ENCODE results near the gene UNC119. TPM values are rescaled to one million over a fixed set of nuclear protein-coding genes. Genes with fewer than 3 reads are reported as not detected.
"Not testable (repeated sequence)": the region's sequence is repeated elsewhere in the genome, so short reads cannot be mapped to it uniquely, and the experiment has no call there.

Gene UNC119
- polyA plus RNA-seq, 3 donors = 12.5 to 16.6 (median 15.0) TPM

GRCh38 chr17:28528327-28529012, 24.0 kb downstream of the UNC119 start:
- 73 to 88% (median 78%) methylated on average over 9 of the region's 9 CpGs for WGBS, 3 donors
- H3K27ac ChIP-seq (ENCODE audit: low read depth, low read length) = no peak overlapping the region

GRCh38 chr17:28527859-28528258, 24.6 kb downstream of the UNC119 start:
- no peak overlapping the region for H3K27ac ChIP-seq (ENCODE audit: low read depth, low read length)
- WGBS, 3 donors = 24 to 96% (median 86%) methylated on average over 2 of the region's 2 CpGs

DNA sequence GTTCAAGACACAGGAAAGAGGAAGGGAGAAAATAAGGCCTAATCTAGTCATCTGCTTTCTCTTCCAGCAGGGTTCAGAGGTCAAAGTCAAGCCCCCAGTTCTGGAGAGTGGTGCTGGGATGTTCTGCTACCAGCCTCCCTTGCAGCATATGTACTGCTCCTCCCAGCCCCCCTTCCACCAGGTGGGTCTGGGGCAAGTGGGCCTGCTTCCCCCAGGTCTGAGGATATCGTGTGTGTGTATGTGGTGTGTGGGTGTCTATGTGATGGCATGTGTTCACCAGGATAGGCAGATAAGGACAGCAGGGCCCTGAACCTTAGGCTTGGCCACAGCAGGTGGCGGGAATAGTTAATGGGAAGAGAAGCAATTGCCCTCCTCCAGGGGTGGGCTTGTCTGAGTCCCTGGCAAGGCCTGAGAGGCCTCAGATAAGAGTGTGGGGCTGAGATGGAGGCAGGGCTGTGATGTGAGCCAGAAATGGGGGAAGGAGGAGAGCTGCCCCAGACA, 25.2 kb downstream of the UNC119 start:
- WGBS, 3 donors = 89 to 94% (median 93%) methylated on average over 2 of the region's 2 CpGs
- H3K27ac ChIP-seq (ENCODE audit: low read depth, low read length) = no peak overlapping the region

GRCh38 chr17:28526381-28526780, 26.0 kb downstream of the UNC119 start:
- WGBS, 3 donors = 52 to 77% (median 75%) methylated on average over 8 of the region's 8 CpGs
- no peak overlapping the region for H3K27ac ChIP-seq (ENCODE audit: low read depth, low read length)

- no peak overlapping the region for H3K27ac ChIP-seq (ENCODE audit: low read depth, low read length)
- WGBS, 3 donors = 85 to 88% (median 86%) methylated on average over 25 of the region's 25 CpGs
Measured at GRCh38 chr17:28524476-28525424, 27.7 kb downstream of the UNC119 start.

- no peak overlapping the region for H3K27ac ChIP-seq (ENCODE audit: low read depth, low read length)
- WGBS, 3 donors = 88 to 90% (median 88%) methylated on average over 15 of the region's 15 CpGs
Measured at GRCh38 chr17:28523876-28524275, 28.5 kb downstream of the UNC119 start.

- 79 to 90% (median 87%) methylated on average over 6 of the region's 6 CpGs for WGBS, 3 donors
Measured at GRCh38 chr17:28523186-28523585, 29.2 kb downstream of the UNC119 start.

DNA sequence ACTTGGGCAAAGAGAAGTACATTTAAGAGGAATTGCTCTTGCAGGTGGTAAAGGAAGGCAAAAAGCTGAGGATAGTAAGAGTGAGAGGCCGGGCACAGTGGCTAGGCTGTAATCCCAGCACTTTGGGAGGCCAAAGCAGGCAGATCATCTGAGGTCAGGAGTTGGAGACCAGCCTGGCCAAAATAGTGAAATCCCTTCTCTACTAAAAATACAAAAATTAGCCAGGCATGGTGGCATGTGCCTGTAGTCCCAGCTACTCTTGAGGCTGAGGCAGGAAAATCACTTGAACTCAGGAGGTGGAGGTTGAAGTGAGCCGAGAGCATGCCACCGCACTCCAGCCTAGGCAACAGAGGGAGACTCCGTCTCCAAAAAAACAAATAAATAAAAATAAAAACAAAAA, 30.1 kb downstream of the UNC119 start:
- H3K27ac ChIP-seq (ENCODE audit: low read depth, low read length) = not testable (repeated sequence)
- WGBS, 3 donors = 90 to 97% (median 94%) methylated on average over 4 of the region's 4 CpGs

More at GRCh38 chr17:28523186-28523585, 29.2 kb downstream of the UNC119 start:
- H3K27ac ChIP-seq (ENCODE audit: low read depth, low read length) = no peak overlapping the region

DNA sequence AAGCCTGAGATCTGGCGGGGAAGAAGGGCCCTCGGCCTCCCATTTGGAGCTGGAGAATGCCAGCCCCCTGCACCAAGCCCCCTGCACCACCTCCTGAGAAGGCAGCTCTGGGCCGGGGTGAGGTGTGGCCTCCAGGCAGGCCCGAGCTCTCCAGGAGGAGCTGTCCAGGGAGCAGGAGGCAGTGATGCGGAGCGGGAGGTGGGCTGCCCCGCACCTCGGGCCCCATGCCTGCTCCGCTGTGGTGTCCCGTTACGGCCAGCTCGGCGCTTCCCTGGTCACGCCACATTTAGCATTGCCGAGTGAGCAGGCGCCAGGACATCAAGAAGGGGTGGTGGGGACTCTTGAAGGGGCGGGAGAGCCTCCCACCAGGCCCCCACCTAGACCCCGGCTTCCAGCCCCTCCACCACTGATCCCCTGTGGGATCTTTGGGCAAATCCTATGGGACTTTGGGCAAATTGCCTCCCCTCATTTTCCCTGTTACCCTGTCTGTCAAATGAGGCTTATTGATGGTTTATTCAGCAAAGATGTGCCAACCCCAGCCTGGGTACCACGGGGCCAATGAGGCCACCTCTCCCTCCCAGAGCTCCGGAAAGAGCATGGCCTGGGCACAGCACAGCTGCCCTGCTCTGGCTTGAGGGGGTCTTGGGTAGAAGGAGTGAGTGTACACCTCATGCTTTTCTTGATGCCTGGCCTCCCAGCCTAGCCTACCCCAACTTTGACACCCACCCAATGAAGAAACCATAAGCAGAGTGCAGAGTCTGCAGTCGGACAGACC, 30.9 kb downstream of the UNC119 start:
- no peak overlapping the region for H3K27ac ChIP-seq (ENCODE audit: low read depth, low read length)
- 68 to 71% (median 70%) methylated on average over 15 to 21 of the region's 21 CpGs for WGBS, 3 donors

- WGBS, 3 donors = 61 to 91% (median 89%) methylated on average over 6 of the region's 6 CpGs
- H3K27ac ChIP-seq (ENCODE audit: low read depth, low read length) = no peak overlapping the region
Measured at GRCh38 chr17:28520687-28521086, 31.7 kb downstream of the UNC119 start.

GRCh38 chr17:28519236-28519635, 33.2 kb downstream of the UNC119 start:
- no peak overlapping the region for H3K27ac ChIP-seq (ENCODE audit: low read depth, low read length)
- 41 to 77% (median 52%) methylated on average over 5 of the region's 5 CpGs for WGBS, 3 donors

- H3K27ac ChIP-seq (ENCODE audit: low read depth, low read length) = no peak overlapping the region
- WGBS, 3 donors = 70 to 79% (median 78%) methylated on average over 7 of the region's 7 CpGs
Measured at GRCh38 chr17:28518578-28518977, 33.8 kb downstream of the UNC119 start.

- H3K27ac ChIP-seq (ENCODE audit: low read depth, low read length) = no peak overlapping the region
- 44 to 60% (median 58%) methylated on average over 6 of the region's 6 CpGs for WGBS, 3 donors
Measured at GRCh38 chr17:28518132-28518531, 34.3 kb downstream of the UNC119 start.

GRCh38 chr17:28515518-28515917, 36.9 kb downstream of the UNC119 start:
- H3K27ac ChIP-seq (ENCODE audit: low read depth, low read length) = no peak overlapping the region
- 96 to 100% (median 100%) methylated on average over 1 of the region's 1 CpG for WGBS, 3 donors

GRCh38 chr17:28514561-28515002, 37.8 kb downstream of the UNC119 start:
- WGBS, 3 donors = 52 to 74% (median 61%) methylated on average over 16 of the region's 16 CpGs
- no peak overlapping the region for H3K27ac ChIP-seq (ENCODE audit: low read depth, low read length)

GRCh38 chr17:28513476-28513875, 38.9 kb downstream of the UNC119 start:
- H3K27ac ChIP-seq (ENCODE audit: low read depth, low read length) = no peak overlapping the region
- 71 to 76% (median 75%) methylated on average over 7 of the region's 7 CpGs for WGBS, 3 donors

GRCh38 chr17:28511858-28512461, 40.5 kb downstream of the UNC119 start:
- no peak overlapping the region for H3K27ac ChIP-seq (ENCODE audit: low read depth, low read length)
- 71 to 86% (median 80%) methylated on average over 3 of the region's 3 CpGs for WGBS, 3 donors

DNA sequence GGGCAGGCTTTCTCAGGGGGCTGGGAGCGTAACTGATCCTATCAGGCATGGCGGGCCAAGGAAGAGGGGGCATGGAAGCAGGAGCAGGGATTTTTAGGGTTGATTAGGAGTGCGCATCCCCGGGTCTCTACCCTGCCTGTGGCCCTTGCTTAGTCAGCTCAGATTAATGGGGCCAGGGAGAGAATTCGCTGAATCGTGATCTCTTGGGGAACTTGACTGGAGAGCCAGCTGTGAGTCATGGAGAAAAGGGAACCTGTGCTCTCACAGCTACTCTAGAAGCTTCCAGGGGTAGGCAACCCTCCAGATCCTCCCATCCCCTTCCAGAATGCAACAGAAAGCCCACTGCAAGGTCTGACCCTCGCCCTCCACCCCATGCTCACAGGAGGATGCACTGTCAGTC, 42.6 kb downstream of the UNC119 start:
- 51 to 78% (median 56%) methylated on average over 6 to 7 of the region's 7 CpGs for WGBS, 3 donors

More for the DNA sequence above, 42.6 kb downstream of the UNC119 start:
- H3K27ac ChIP-seq (ENCODE audit: low read depth, low read length) = no peak overlapping the region

All from adipose tissue (tissue), 3 donors.